HCEC 1CT (cell line): Measurements from ENCODE around the gene KLK2.

ENCODE experiments used
- DNase-seq: peaks from one replicate; pipeline ENCODE4 v3.0.0-alpha.2; 2017

Gene KLK2

GRCh38 chr19:50928831-50929230, 55.6 kb downstream of the KLK2 start:
- no peak for DNase-seq
